Loucy (cell line): ENCODE measurements around the gene TRMT112.

Source experiments
- H2AFZ ChIP-seq: fragments of 200-600 bp; sonication (generic); 2 replicates; pipeline ENCODE4 v1.6.0; 2016; ENCODE audit warnings: antibody characterized with exemption, mild to moderate bottlenecking, low read length, moderate library complexity
- H3F3A ChIP-seq: fragments of 200-600 bp; 2 replicates; pipeline ENCODE4 v1.6.0; 2016; ENCODE audit warnings: antibody characterized with exemption, low read depth, mild to moderate bottlenecking
- H3K27me3 ChIP-seq: fragments of 200-600 bp; sonication (generic); 2 replicates; pipeline ENCODE4 v1.6.1; 2014; ENCODE audit warnings: low read length, mild to moderate bottlenecking; ENCODE audit not compliant: insufficient read depth, poor library complexity, severe bottlenecking
- H3K36me3 ChIP-seq: fragments of 200-600 bp; sonication (generic); 2 replicates; pipeline ENCODE4 v1.6.1; 2016; ENCODE audit warnings: low read length; ENCODE audit not compliant: insufficient read depth
- H3K4me1 ChIP-seq: fragments of 200-600 bp; sonication (generic); 2 replicates; pipeline ENCODE4 v1.5.1; 2014; ENCODE audit warnings: low read length, mild to moderate bottlenecking; ENCODE audit not compliant: insufficient read depth, poor library complexity, severe bottlenecking
- H3K4me2 ChIP-seq: fragments of 200-600 bp; sonication (generic); 2 replicates; pipeline ENCODE4 v1.6.0; 2014; ENCODE audit warnings: antibody characterized with exemption, low read length, low read depth, mild to moderate bottlenecking; ENCODE audit not compliant: poor library complexity, severe bottlenecking
- H3K4me3 ChIP-seq: fragments of 200-600 bp; sonication (generic); 2 replicates; pipeline ENCODE4 v1.5.1; 2014; ENCODE audit warnings: low read length, mild to moderate bottlenecking, mixed read lengths; ENCODE audit not compliant: poor library complexity, severe bottlenecking
- H3K79me2 ChIP-seq: fragments of 200-600 bp; sonication (generic); 2 replicates; pipeline ENCODE4 v1.6.1; 2014; ENCODE audit warnings: low read length; ENCODE audit not compliant: insufficient read depth
- H3K9ac ChIP-seq: fragments of 200-600 bp; sonication (generic); 2 replicates; pipeline ENCODE4 v1.6.0; 2014; ENCODE audit warnings: mild to moderate bottlenecking, low read depth, low read length, moderate library complexity; ENCODE audit not compliant: poor library complexity, severe bottlenecking
- H3K9me2 ChIP-seq: fragments of 200-600 bp; sonication (generic); replicated peaks from 2 replicates; pipeline ENCODE4 v1.6.1; 2016; ENCODE audit warnings: low read depth, low read length, mixed read lengths
- H3K9me3 ChIP-seq: fragments of 200-600 bp; sonication (generic); 2 replicates; pipeline ENCODE4 v1.6.1; 2014; ENCODE audit warnings: mild to moderate bottlenecking, antibody characterized with exemption, low read length, low read depth; ENCODE audit not compliant: insufficient read depth
- H4K20me1 ChIP-seq: fragments of 200-600 bp; sonication (generic); 2 replicates; pipeline ENCODE4 v1.6.0; 2014; ENCODE audit warnings: antibody characterized with exemption, low read length, mild to moderate bottlenecking; ENCODE audit not compliant: insufficient read depth, poor library complexity, severe bottlenecking
- CTCF ChIP-seq: fragments of 200-600 bp; sonication (generic); conservative IDR thresholded peaks from 2 replicates; pipeline ENCODE4 v1.5.1; 2014; ENCODE audit warnings: mild to moderate bottlenecking, antibody characterized with exemption, low read length
- EZH2phosphoT487 ChIP-seq: fragments of 200-600 bp; IDR thresholded peaks from 2 replicates; pipeline ENCODE4 v1.6.1; 2018; ENCODE audit warnings: antibody characterized with exemption, mild to moderate bottlenecking, moderate library complexity, borderline replicate concordance

The TRMT112 gene

GRCh38 chr11:64333556-64333955 is 16.2 kb upstream of the TRMT112 start:
- no peak for TF ChIP-seq EZH2phosphoT487
- no peak for TF ChIP-seq CTCF
- Histone ChIP-seq H3F3A (no peaks in the 10 kb centered on the region), H3K4me1 (no peaks in the 10 kb centered on the region), H2AFZ (no peak overlapping the region), H3K4me3 (no peak overlapping the region), H4K20me1 (no peaks in the 10 kb centered on the region), H3K27me3 (no peaks in the 10 kb centered on the region), H3K79me2 (no peaks in the 10 kb centered on the region), H3K36me3 (no peaks in the 10 kb centered on the region), H3K9ac (no peak overlapping the region), H3K9me3 (no peaks in the 10 kb centered on the region), H3K4me2 (no peak overlapping the region), H3K9me2 (no peaks in the 10 kb centered on the region)

GRCh38 chr11:64331569-64332371 is 14.4 kb upstream of the TRMT112 start:
- Histone ChIP-seq H3K27me3 (no peaks in the 10 kb centered on the region), H3K4me2 (no peak overlapping the region), H3K9me3 (no peaks in the 10 kb centered on the region), H3K9ac (peak overlapping the region; percentile 5), H3K4me3 (no peak overlapping the region), H4K20me1 (no peaks in the 10 kb centered on the region), H3K79me2 (no peaks in the 10 kb centered on the region), H3K36me3 (no peaks in the 10 kb centered on the region), H3K9me2 (no peaks in the 10 kb centered on the region), H3F3A (no peaks in the 10 kb centered on the region), H2AFZ (no peak overlapping the region), H3K4me1 (no peaks in the 10 kb centered on the region)
- TF ChIP-seq CTCF, result peak; percentile 64
- no peak for TF ChIP-seq EZH2phosphoT487

GRCh38 chr11:64330888-64331287 is 13.5 kb upstream of the TRMT112 start:
- Histone ChIP-seq H3K4me1 (no peaks in the 10 kb centered on the region), H2AFZ (no peak overlapping the region), H3K27me3 (no peaks in the 10 kb centered on the region), H3K4me2 (no peak overlapping the region), H3K79me2 (no peaks in the 10 kb centered on the region), H3K9me3 (no peaks in the 10 kb centered on the region), H3F3A (no peaks in the 10 kb centered on the region), H3K36me3 (no peaks in the 10 kb centered on the region), H4K20me1 (no peaks in the 10 kb centered on the region), H3K9ac (no peak overlapping the region), H3K4me3 (no peak overlapping the region), H3K9me2 (no peaks in the 10 kb centered on the region)
- no peak for TF ChIP-seq EZH2phosphoT487
- no peak for TF ChIP-seq CTCF
